Activated CD4-positive, CD25-positive, alpha-beta regulatory T cell treated with anti-CD3 and anti-CD28 coated beads, Interleukin-2, amount 50 U/mL, for 24 hours (primary cell): Measurements from ENCODE around the gene UGT1A4.
"Not testable (repeated sequence)": the region's sequence is repeated elsewhere in the genome, so short reads cannot be mapped to it uniquely, and the experiment has no call there.

Experiments used
- ATAC-seq, 2 donors: fragments of 150-1000 bp; cut with Tn5 transposase; one replicate each; pipeline ENCODE4 v1.10.0; 2021; ENCODE audit warnings: mild to moderate bottlenecking in 1 of 2, moderate library complexity in 1 of 2

Gene UGT1A4

GRCh38 chr2:233700028-233700635, 18.4 kb upstream of the UGT1A4 start:
- no peak for ATAC-seq

GRCh38 chr2:233700842-233701241, 17.7 kb upstream of the UGT1A4 start:
- not testable (repeated sequence) for ATAC-seq

- ATAC-seq: no peak
Observed at GRCh38 chr2:233702238-233702637, 16.3 kb upstream of the UGT1A4 start.

GRCh38 chr2:233705911-233706506, 12.5 kb upstream of the UGT1A4 start:
- no peak for ATAC-seq

GRCh38 chr2:233706720-233707119, 11.8 kb upstream of the UGT1A4 start:
- no peak for ATAC-seq

GRCh38 chr2:233707940-233708644, 10.4 kb upstream of the UGT1A4 start:
- no peak for ATAC-seq

- no peak for ATAC-seq
Observed at GRCh38 chr2:233708942-233709341, 9.6 kb upstream of the UGT1A4 start.

- peak in 1 of 2 donors; percentile 35 for ATAC-seq
Observed at GRCh38 chr2:233711312-233712008, 7.1 kb upstream of the UGT1A4 start.

GRCh38 chr2:233712611-233713261, 5.8 kb upstream of the UGT1A4 start, which contains the start of gene UGT1A5:
UGT1A5 (plus strand) TSS chr2:233712907; CDS start chr2:233712992, 85 bp downstream.
- ATAC-seq: no peak

GRCh38 chr2:233713262-233713615, 5.3 kb upstream of the UGT1A4 start:
- no peak for ATAC-seq

GRCh38 chr2:233714121-233714520, 4.4 kb upstream of the UGT1A4 start:
- no peak for ATAC-seq

GRCh38 chr2:233728723-233729301, 10.3 kb downstream of the UGT1A4 start, which contains the start of gene UGT1A3:
UGT1A3 (plus strand) TSS chr2:233729042; CDS start chr2:233729127, 85 bp downstream.
- no peak for ATAC-seq

GRCh38 chr2:233736868-233737653, 18.5 kb downstream of the UGT1A4 start:
- not testable (repeated sequence) for ATAC-seq

- ATAC-seq: no peak
Observed at GRCh38 chr2:233740870-233741269, 22.3 kb downstream of the UGT1A4 start.

GRCh38 chr2:233743464-233744259, 25.1 kb downstream of the UGT1A4 start:
- ATAC-seq: no peak

- ATAC-seq: no peak
Observed at GRCh38 chr2:233745073-233745755, 26.7 kb downstream of the UGT1A4 start.

- not testable (repeated sequence) for ATAC-seq
Observed at GRCh38 chr2:233745838-233746237, 27.3 kb downstream of the UGT1A4 start.

- ATAC-seq: no peak
Observed at GRCh38 chr2:233746475-233747282, 28.1 kb downstream of the UGT1A4 start.

GRCh38 chr2:233747283-233747544, 28.7 kb downstream of the UGT1A4 start:
- no peak for ATAC-seq
